Activated CD8-positive, alpha-beta memory T cell treated with anti-CD3 and anti-CD28 coated beads, Interleukin-2, amount 50 U/mL, for 1 hour (primary cell): ENCODE measurements around the gene FOXP1.
"Not testable (repeated sequence)": the region's sequence is repeated elsewhere in the genome, so short reads cannot be mapped to it uniquely, and the experiment has no call there.

Experiments used
- DNase-seq: peaks from one replicate; pipeline ENCODE4 v3.0.0-alpha.2; 2020; ENCODE audit errors: extremely low read depth

Gene FOXP1

DNA sequence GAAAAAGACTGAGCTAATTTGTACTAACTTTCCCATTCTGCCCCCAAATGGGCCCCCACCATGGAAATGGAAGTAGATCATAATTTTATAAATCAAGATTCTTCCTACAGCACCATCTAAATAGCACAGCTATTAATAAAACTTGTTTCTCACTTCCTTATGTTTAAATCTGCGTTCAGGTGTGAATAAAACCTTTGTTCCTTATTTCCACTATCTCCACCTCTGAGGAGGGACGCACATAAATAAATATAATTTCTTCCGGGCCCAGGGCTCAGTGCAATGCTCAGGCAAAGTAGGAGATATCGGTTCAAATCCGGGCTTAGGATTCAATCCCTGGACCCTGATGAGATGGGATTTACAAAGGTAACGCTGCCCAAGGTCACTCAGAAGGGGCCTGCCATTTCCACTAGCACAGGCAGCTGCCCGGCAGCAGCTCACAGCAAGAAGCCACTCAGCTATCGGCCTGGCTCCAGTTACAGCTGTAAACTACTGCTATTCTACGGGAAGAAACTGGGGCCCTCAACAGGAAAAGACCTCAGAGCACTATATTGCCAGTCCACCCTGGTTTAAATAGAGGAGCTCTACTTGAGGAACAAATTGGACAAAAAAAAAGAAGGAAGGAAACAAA is 52.5 kb downstream of the FOXP1 start:
- DNase-seq: no peak

DNA sequence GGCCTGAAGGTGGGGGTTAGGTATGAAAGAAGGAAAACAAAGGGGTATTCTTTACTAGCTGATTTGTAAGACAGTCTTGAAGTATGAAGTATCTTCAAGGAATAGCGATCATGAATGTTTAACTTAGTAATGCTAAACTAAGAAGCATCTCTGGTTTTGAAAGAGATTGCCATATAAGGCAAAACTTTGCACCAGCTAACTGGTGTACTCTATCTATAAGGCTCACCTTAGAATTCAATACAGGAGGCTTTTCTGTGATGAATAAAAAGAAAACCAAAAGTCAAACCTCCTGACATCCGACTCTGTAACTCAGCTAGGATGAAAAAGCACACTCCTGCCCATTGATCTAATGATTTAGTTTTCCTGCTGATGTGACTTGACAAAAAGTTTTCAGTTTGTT is 54.7 kb downstream of the FOXP1 start:
- DNase-seq: no peak

DNA sequence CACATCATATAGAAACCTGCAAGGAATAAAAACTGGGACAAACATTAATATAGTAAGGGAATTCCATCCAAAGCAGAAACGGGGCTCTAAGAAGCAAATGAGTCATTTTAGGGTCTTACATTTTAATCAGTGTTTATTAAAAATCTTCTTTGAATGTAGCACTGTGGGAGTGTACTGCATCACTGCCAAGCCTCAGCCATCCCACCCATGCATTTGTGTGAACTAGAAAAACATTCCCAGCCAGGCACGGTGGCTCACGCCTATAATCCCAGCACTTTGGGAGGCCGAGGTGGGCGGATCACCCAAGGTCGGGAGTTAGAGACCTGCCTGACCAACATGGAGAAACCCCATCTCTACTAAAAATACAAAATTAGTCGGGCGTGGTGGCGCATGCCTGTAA is 57.1 kb downstream of the FOXP1 start:
- DNase-seq: not testable (repeated sequence)

DNA sequence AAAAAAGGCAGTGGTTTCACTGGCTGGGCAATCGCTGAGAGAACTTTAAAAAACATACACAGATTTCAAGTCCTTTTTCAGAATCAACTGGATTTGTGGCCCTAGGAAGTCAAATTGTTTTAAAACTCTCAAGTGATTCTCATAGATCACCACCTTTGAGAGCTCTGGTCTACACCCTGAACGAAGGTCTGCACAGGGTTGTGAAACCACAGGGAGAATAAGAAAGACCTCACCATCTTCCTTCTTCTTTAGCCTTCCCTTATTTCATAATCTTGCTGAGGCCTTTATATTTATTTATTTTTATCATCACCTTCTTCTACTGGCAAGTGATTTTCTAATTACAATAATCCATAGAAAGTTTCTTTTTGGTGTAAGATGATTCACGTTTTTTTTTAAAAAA is 58.1 kb downstream of the FOXP1 start:
- DNase-seq: no peak

DNA sequence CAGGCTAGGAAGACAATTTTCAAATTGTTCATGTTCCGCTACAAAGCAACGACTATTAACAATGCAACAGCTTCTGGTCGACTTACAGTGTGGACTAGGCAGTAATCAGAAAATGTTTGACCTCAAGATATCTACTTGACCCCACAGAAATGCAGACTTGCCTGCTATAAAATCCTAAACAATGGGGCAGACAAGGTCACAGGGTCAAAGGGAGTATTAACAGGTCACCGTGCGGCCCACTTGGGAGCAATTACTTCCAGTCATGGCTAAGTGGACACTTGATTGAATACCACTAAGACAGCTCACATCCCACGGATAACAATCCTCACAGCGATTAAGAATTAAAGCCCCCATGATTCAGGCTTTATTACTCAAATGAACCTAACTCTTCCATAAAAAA is 58.9 kb downstream of the FOXP1 start:
- no peak for DNase-seq

DNA sequence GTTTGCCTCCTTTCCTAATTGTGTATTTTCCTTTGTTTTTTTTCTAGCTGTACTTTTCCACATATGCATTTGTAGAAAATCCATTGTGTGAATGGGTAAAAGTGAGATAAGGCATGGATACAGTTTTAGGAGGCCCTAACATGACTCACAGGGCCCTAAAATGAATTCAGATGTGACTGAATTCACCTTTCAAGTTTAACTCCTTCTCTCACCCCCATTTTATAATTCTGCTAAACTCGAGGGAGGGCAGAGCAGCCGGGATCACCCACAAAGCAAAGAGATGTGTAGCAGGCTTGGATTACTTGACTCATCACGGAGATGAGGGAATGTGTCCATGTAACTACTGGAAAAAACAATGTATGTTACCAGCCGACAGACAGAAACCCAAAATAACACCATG is 59.9 kb downstream of the FOXP1 start:
- DNase-seq: no peak

DNA sequence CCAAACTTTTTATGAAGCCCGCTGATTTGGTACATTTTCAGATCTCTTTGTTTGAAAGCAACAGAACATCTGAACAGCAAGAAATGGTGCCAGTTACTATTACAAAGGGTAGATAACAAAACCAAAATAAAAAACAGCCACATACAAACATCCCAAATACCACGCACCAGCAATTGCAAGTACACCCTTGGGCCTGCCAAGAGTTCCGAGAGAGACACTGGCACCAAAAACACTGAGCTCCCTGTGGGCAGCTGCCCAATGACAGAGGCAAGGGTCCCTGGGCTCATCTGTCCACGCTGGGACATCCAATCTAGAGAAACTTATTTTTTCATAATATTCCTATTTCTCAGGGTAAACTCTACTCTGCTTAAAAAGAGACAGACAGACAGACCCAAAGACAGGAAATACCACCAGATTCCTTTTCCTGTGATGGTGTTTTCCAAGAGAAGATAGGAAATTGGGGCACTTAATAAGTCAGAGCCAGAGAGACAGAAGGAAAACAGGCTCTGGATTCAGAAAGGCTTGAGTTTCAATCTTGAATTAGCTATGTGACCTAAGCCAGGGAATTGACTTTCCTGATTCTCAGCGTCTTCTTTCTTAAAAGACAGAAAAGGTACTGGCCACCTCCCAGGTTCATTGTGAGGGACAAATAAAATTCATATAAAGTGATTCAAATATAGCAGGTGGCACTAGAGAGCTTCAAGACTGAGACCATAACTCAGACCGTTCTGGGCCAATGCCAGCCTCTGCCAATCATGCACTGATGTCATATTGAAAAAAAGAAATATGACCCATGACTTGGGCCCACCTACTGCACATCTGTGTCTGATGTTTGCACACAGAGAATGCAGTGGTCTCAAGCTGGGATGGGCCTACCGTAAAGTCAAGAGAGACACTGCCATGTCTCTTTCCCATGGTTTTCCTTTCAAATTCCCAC is 61.3 kb downstream of the FOXP1 start:
- DNase-seq: no peak

DNA sequence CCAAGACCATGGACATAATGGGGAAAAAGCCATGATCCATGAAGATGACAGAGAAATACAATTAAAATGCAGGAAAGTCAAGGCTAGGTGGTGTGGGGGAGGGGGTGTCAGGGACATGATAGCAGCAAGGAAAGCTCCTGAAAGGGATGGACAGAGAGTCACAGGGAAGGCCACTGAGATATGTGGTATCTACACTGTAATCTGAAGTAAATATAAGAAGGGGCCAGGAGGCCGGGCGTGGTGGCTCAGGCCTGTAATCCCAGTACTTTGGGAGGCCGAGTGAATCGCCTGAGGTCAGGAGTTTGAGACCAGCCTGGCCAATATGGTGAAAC is 62.5 kb downstream of the FOXP1 start:
- DNase-seq: no peak

DNA sequence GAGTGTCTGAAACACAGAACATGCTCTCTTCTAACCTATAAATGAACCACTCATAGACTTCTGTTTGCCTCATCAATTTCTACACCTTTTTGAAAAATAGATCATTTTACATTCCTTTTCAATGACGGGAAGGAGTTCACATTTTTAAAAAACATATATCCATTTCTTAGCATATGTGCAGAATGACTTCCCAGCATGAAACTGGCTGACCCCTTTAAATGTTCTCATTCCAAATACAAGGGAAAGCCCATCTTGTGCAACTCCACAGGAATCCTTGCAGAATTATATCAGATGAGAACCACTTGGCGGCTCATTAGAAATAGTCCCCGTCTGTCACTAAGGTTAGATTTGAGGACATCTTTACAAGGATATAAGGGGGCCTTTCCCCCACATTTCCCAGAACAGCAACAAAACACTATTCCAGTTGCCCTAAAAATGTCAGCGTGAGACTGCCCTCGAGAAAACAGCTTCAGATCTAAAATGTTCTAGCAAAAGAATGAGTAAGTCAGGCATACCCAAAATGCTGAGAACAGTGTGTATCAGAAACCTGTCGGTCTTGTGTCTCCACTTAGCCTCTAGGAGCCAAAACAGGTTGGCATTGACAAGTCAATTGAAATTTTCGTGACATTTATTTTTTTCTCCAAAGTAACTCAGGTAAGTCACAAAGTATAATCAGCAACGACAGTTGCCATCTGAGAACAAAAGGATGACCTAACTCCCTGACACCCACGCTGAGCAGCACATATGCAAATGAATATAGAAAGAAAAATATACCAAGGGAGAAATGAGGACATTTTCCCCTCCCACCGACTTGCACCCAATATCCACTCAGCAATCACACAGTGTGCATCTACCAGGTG is 63.1 kb downstream of the FOXP1 start:
- no peak for DNase-seq

DNA sequence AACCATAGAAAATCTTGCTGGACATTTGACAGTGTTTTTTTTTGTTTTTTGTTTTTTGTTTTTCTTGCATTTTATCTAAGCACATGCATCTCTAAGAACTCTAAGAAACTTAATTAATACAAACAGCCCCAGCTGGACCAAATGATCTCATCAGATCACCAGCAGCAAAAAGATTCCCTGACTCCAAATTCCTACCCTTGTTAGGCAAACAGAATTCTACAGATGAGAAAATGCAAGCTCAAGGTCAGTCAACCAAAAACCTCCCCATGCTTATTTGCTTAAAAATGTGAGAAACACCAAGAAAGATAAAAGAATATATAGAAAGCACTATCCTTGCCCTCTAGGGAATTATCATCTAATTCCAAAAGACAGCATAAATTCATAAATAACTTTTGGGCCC is 65.4 kb downstream of the FOXP1 start:
- DNase-seq: no peak

DNA sequence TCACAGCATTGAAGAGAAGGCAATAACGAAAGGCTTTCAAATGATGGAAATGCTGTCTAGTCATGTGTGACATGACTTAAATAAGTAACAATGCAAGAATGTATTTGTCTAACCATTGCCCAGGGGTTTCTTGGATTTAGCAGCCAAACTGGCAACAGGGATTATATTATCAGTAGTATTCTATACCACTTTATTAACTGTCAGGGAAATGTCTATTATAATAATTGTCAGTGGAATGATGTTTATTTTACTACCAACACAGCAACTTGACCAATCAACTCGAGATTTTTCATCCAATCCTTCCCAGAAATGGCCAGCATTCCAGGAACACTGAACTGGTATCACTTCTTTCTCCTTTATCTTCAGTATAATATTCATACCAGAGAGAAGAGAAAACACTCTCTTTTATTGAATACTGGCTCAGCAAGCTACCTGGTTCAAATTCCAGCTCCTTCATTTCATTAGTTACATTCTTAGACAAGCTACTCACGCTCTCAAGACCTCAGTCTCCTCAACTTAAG is 66.2 kb downstream of the FOXP1 start:
- DNase-seq: no peak

DNA sequence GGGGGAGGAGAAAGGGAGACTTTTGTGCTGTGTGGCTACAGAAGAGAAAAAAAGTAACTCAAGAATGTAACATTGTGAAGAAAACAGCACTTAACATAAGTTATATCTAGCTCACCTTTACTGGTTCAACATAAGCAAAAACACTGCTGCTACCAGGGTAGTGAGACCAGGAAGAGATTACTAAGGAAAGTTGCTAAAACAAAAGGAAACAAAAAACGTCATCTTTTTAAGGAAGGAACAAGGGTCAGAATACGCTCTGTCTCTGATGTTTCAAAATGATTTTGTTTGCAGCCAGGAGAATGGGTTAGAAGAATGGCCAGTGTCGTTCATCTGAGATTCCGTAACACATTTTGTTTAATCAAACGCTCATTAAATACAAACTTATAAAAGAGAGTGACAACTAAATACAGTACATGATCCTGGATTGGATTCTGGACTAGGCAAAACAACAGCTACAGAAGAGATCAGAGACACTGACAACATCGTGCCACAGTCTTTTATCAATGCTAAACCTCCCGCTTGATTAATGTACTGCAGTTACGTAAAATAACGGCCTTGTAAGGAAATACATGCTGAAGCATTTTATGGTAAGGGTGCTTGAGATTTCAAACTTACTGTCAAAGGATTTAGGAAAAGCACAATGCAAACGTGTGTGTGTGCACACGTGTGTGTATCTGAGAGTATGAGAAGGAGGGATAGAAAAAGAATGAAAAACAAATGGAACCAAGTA is 67.7 kb downstream of the FOXP1 start:
- no peak for DNase-seq

DNA sequence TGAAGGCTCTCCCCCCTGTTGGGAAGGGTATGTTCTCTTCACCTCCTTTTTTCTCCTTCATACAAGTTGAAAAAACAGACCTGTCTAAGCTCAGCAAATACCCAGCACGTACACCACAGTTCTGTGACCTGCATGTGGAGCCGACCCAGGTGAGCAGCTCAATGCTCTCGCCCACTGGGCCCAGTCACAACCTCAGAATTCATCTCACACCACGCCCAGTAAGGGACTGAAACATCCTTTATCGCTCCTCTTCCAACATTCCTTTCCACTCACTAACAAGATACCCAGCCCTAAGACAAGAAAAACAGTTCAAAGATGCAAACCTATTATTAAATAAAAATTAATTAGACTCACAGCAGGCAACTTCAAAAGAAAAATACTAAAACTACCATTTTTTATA is 68.9 kb downstream of the FOXP1 start:
- DNase-seq: no peak

DNA sequence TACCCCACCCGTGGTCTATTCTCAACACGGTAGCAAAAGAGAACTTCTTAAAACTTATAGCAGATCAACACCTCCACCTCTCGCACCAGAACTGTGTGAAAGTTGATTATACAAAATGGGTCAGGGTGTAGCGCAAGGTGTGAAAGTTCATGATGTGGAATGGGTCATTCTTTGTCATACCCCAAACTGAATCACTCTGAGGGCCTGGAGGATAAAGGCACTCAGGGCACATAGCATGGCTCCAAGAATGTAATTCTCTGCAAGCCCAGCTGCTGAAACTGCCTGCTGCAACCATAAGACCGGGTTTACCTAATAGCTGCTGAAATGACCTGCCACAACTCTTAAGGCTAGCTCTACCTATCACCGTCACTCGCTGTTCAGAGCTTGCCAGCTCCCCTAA is 70.0 kb downstream of the FOXP1 start:
- DNase-seq: no peak

DNA sequence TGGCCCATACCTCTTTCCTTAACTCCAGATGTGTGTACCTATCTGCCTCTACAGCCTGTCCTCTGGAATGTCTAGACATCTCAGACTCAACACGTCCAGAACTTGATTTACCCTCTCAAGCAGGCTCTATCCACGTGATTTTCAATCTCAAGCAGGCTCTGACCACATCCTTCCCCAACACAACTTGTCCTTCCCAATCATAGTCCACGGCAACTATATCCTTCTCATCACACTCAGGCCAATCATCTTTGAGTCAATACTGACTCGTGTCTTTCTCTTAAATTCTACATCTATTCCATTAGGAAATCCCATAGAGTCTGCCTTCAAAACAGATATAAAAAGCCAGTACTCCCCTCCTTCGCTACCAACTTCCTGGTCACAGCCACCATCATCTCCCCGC is 70.4 kb downstream of the FOXP1 start:
- no peak for DNase-seq

DNA sequence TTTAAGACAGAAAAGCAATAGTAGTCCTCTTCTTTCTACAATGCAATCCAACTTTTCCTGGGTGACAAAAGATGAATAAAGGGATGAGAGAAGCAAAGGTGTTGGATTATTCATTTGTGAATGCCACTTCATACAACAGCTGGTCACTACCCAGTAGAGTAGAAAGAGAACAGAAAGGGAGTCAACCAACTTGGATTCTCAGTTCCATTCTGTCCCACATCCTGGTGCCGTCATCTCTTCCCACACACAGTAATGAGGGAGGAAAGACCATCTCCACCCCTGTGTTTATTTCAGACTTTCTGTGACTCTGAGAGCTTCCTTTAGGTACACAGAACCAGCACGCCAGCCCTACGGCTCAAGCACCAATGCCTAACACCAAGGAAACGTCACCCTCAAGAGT is 71.0 kb downstream of the FOXP1 start:
- DNase-seq: no peak

DNA sequence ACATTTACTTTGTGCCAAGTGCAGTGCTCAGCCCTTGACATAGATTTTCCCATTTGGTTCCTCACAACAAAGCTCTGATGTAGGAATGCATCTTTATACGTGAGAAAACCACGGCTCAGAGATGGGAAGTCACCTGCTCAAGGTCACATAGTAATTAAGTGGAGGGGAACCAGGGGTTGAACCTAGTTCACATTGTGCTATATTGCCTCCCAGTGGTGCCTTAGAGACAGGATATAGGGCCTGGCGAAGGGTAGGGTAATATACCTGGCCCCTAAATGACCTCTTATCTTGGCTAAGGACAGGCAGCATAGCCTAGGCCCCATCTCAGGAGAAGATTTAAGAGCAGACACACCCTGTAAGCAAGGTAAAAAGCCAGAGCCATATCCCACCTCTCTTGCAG is 71.5 kb downstream of the FOXP1 start:
- DNase-seq: no peak

DNA sequence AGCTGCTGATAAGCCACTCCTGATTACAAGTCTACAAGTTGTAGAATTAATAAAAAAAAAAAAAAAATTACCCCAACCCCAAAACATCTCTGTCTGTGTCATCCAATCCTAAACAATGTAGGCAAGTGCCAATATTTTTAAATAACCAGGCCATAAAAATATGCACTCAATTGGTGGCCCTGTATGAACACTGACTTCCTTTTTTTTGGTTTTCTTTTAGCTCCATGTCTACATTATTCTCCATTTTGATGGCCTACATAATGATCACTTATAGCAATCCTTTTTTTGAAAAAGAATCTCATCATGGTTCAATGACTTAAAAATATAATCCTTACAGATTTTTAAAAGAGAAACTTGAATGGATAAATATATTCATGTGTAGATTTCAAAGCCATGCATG is 72.1 kb downstream of the FOXP1 start:
- DNase-seq: no peak

DNA sequence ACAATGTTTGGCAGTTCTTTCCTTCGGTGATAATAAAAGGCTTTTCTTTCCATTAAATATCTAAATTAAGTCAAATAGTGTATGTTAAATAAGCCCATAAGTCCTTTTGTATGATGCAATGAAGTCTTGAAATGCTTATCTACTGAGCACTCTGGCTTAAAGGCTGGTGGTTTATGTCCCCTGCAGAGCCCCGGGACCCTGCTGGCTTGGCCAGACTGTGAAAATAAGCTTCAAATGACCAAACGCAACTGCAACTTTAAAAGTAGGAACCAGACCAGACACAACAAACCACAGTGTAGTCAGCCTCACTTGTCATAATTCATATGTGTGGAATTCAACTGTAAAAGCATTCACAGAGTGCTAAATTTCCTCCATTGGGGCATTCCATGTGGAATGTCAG is 72.5 kb downstream of the FOXP1 start:
- DNase-seq: no peak

DNA sequence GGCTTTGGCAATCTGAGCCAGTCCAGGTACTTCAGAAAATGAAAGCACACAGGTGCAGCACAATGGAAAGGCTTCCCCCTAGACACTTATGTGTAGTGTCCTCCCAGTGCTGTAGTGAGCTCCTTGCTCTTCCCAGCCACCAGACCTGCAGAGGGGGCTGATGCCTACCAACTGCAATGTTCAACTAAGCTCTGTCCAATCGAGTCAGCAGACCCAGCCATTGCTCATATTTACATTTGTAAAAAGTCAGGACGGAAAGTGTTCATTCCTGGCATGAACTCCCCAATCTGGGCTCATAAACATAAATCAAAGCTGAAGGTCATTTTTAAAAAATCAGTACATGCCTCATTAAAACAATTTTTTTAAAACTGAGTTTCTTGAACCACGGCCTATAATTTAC is 73.0 kb downstream of the FOXP1 start:
- no peak for DNase-seq

DNA sequence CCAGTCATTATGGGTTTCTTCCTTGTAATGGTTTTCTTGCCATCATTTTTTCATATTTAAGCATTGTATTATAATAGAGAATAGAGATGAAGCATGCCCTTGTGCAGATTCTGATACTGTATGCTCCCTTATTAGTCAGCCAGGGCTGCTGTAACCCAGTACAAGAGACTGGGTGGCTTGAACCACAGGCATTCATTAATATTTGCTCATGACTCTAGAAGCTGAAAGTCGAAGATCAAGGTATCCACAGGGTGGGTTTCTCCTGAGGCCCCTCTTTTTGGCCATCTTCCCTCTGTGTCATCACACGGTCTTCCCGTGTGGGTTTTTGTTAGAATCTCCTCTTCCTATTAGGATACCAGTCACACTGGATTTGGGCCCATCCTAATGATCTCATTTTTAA is 74.5 kb downstream of the FOXP1 start:
- no peak for DNase-seq
